A172 (cell line): Measurements from ENCODE around the gene PRR36. TPM values are rescaled to one million over a fixed set of nuclear protein-coding genes. Genes with fewer than 3 reads are reported as not detected.

Experiments
- DNase-seq: peaks from one replicate; pipeline ENCODE4 v3.0.0-alpha.2; 2015; ENCODE audit warnings: low spot score
- total RNA-seq: library from RNA; depleted of rRNA; stranded (reverse); fragments of >200 nt; shearing (Covaris generic); gene quantifications from 2 replicates; pipeline ENCODE4 v1.2.3, GENCODE V29; 2014; rRNA removed

The PRR36 gene
- total RNA-seq, 1 experiment from 2014 or later: 1.2 TPM

- no peak for DNase-seq
Observed at GRCh38 chr19:7819337-7819736, 54.9 kb downstream of the PRR36 start.

- DNase-seq: no peak
Observed at GRCh38 chr19:7818806-7819205, 55.4 kb downstream of the PRR36 start.

Other genes with a start within 250 kb of the PRR36 start
- 40.0 and 43.2 TPM in 2 replicates for gene XAB2, start 244.8 kb downstream of the PRR36 start, total RNA-seq
- 35.8 and 76.6 TPM in 2 replicates for gene PET100, start 244.6 kb downstream of the PRR36 start, total RNA-seq
- gene PCP2, start 240.7 kb downstream of the PRR36 start, total RNA-seq: not detected in 2 replicates
- gene STXBP2, start 237.3 kb downstream of the PRR36 start, total RNA-seq: 0.12 and 0.84 TPM in 2 replicates
- gene RETN, start 205.3 kb downstream of the PRR36 start, total RNA-seq: not detected in 2 replicates
- not detected in 2 replicates for gene MCEMP1, start 197.3 kb downstream of the PRR36 start, total RNA-seq
- 118 and 176 TPM in 2 replicates for gene TRAPPC5, start 193.6 kb downstream of the PRR36 start, total RNA-seq
- gene FCER2, start 172.3 kb downstream of the PRR36 start, total RNA-seq: not detected in 2 replicates
- not detected in 2 replicates for gene CLEC4G, start 142.3 kb downstream of the PRR36 start, total RNA-seq
- not detected in 2 replicates for gene CD209, start 126.9 kb downstream of the PRR36 start, total RNA-seq
- gene CLEC4M, start 111.1 kb downstream of the PRR36 start, total RNA-seq: 0.12 TPM in 1 of 2 replicates, not detected in the other
- gene EVI5L, start 44.2 kb downstream of the PRR36 start, total RNA-seq: 20.2 and 21.1 TPM in 2 replicates
- gene LRRC8E, start 14.1 kb upstream of the PRR36 start, total RNA-seq: 30.8 and 33.7 TPM in 2 replicates
- gene MAP2K7, start 29.5 kb upstream of the PRR36 start, total RNA-seq: 7.1 and 12.7 TPM in 2 replicates
- 0.34 TPM in 1 of 2 replicates, not detected in the other for gene TGFBR3L, start 40.4 kb upstream of the PRR36 start, total RNA-seq
- 30.6 and 44.5 TPM in 2 replicates for gene SNAPC2, start 45.9 kb upstream of the PRR36 start, total RNA-seq
- 24.3 and 37.0 TPM in 2 replicates for gene CTXN1, start 51.7 kb upstream of the PRR36 start, total RNA-seq
- gene TIMM44, start 69.3 kb upstream of the PRR36 start, total RNA-seq: 82.0 and 92.0 TPM in 2 replicates
- gene ELAVL1, start 131.3 kb upstream of the PRR36 start, total RNA-seq: 69.3 and 79.7 TPM in 2 replicates
- gene CCL25, start 178.4 kb upstream of the PRR36 start, total RNA-seq: not detected in 2 replicates